ENCODE measurements around the gene RGS7. TPM values are rescaled to one million over a fixed set of nuclear protein-coding genes. Genes with fewer than 3 reads are reported as not detected.

RGS7 gene
- total RNA-seq, 2 experiments from 2014 or later: not detected

- H3K27ac ChIP-seq (ENCODE audit: low read depth in 1 of 2, low read length in 2 of 2): no peak overlapping the region
- Mint-ChIP-seq H3K27me3 (no peaks in the 10 kb centered on the region), H3K4me1 (ENCODE audit: low read depth) (no peaks in the 10 kb centered on the region), H3K36me3 (ENCODE audit: low read depth) (no peaks in the 10 kb centered on the region), H3K27ac (no peak overlapping the region), H3K4me3 (no peak overlapping the region), H3K9me3 (peaks cover 18% of the 10 kb centered on the region)
- ATAC-seq (ENCODE audit: poor library complexity) (no peak), DNase-seq (no peak)
- POLR2A ChIA-PET: no interaction called here
- no peak overlapping the region for H3K4me3 ChIP-seq (ENCODE audit: low read length)
- intact Hi-C loops (cut with DNase I, micrococcal nuclease): no loop called here
- CTCF ChIA-PET: no interaction called here
- peaks cover 0 to 14% of the 10 kb centered on the region in 2 experiments for H3K9me3 ChIP-seq (ENCODE audit: control insufficient read depth in 1 of 2, insufficient read depth in 1 of 2, low read length in 2 of 2)
- no peaks in the 10 kb centered on the region for H3K36me3 ChIP-seq (ENCODE audit: insufficient read depth, low read length)
- no peak for TF ChIP-seq CTCF (IDR thresholded peaks at IDR 0.05)
- no peaks in the 10 kb centered on the region for H3K4me1 ChIP-seq (ENCODE audit: insufficient read depth, low read length)
- no peaks in the 10 kb centered on the region for H3K27me3 ChIP-seq (ENCODE audit: control insufficient read depth in 1 of 2, insufficient read depth in 2 of 2, low read length in 2 of 2)
These were observed 106.5 kb downstream of the RGS7 start for GRCh38 chr1:241250465-241250864.

GRCh38 chr1:241240069-241240468 is 116.9 kb downstream of the RGS7 start:
- no peak for TF ChIP-seq CTCF (IDR thresholded peaks at IDR 0.05)
- Mint-ChIP-seq H3K4me3 (no peak overlapping the region), H3K4me1 (ENCODE audit: low read depth) (no peaks in the 10 kb centered on the region), H3K36me3 (ENCODE audit: low read depth) (no peaks in the 10 kb centered on the region), H3K27me3 (no peaks in the 10 kb centered on the region), H3K9me3 (peaks cover 4% of the 10 kb centered on the region), H3K27ac (no peak overlapping the region)
- POLR2A ChIA-PET: no interaction called here
- Histone ChIP-seq H3K27me3 (ENCODE audit: control insufficient read depth in 1 of 2, insufficient read depth in 2 of 2, low read length in 2 of 2) (no peaks in the 10 kb centered on the region), H3K4me1 (ENCODE audit: insufficient read depth, low read length) (no peaks in the 10 kb centered on the region), H3K9me3 (ENCODE audit: control insufficient read depth in 1 of 2, insufficient read depth in 1 of 2, low read length in 2 of 2) (peaks cover 0 to 3% of the 10 kb centered on the region in 2 experiments), H3K27ac (ENCODE audit: low read depth in 1 of 2, low read length in 2 of 2) (no peak overlapping the region), H3K36me3 (ENCODE audit: insufficient read depth, low read length) (no peaks in the 10 kb centered on the region), H3K4me3 (ENCODE audit: low read length) (no peak overlapping the region)
- no peak for DNase-seq
- no peak for ATAC-seq (ENCODE audit: poor library complexity)
- intact Hi-C loops (cut with DNase I, micrococcal nuclease): no loop called here
- CTCF ChIA-PET: no interaction called here

- Histone ChIP-seq H3K27me3 (ENCODE audit: control insufficient read depth in 1 of 2, insufficient read depth in 2 of 2, low read length in 2 of 2) (no peaks in the 10 kb centered on the region), H3K4me1 (ENCODE audit: insufficient read depth, low read length) (no peaks in the 10 kb centered on the region), H3K4me3 (ENCODE audit: low read length) (no peak overlapping the region), H3K27ac (ENCODE audit: low read depth in 1 of 2, low read length in 2 of 2) (no peak overlapping the region), H3K36me3 (ENCODE audit: insufficient read depth, low read length) (no peaks in the 10 kb centered on the region), H3K9me3 (ENCODE audit: control insufficient read depth in 1 of 2, insufficient read depth in 1 of 2, low read length in 2 of 2) (peaks cover 0 to 3% of the 10 kb centered on the region in 2 experiments)
- Mint-ChIP-seq H3K27me3 (no peaks in the 10 kb centered on the region), H3K27ac (no peak overlapping the region), H3K9me3 (peaks cover 7% of the 10 kb centered on the region), H3K4me1 (ENCODE audit: low read depth) (no peaks in the 10 kb centered on the region), H3K36me3 (ENCODE audit: low read depth) (no peaks in the 10 kb centered on the region), H3K4me3 (no peak overlapping the region)
- DNase-seq (no peak), ATAC-seq (ENCODE audit: poor library complexity) (no peak)
- TF ChIP-seq CTCF (IDR thresholded peaks at IDR 0.05): no peak
- intact Hi-C loops (cut with DNase I, micrococcal nuclease): no loop called here
- ChIA-PET CTCF (no interaction called here), POLR2A (no interaction called here)
These were observed 119.1 kb downstream of the RGS7 start for GRCh38 chr1:241237873-241238272.
